SK-N-SH treated with all-trans-retinoic acid at 6 μM for 48 hours (cell line): ENCODE results near the gene AACS.

Source experiments
- ATAC-seq: fragments of 200-7000 bp; cut with Tn5 transposase; 3 replicates; pipeline ENCODE4 v1.9.1; 2020; ENCODE audit warnings: mild to moderate bottlenecking, moderate library complexity
- ARNTL ChIP-seq: fragments of 450-650 bp; formaldehyde crosslinking; IDR thresholded peaks from 2 replicates; pipeline ENCODE4 v1.5.0; 2020; ENCODE audit warnings: low read depth, mild to moderate bottlenecking, moderate library complexity, borderline replicate concordance
- BACH2 ChIP-seq: fragments of 250-450 bp; sonication (Bioruptor Pico); IDR thresholded peaks from 2 replicates; pipeline ENCODE4 v1.9.0; 2021; ENCODE audit warnings: mild to moderate bottlenecking, borderline replicate concordance
- CREB5 ChIP-seq: fragments of 250-450 bp; sonication (Bioruptor Pico); IDR thresholded peaks from 2 replicates; pipeline ENCODE4 v1.5.1; 2020; ENCODE audit warnings: low read depth, mild to moderate bottlenecking, moderate library complexity
- CSDC2 ChIP-seq: fragments of 250-450 bp; sonication (Bioruptor Pico); IDR thresholded peaks from 2 replicates; pipeline ENCODE4 v1.5.0; 2020; ENCODE audit warnings: mild to moderate bottlenecking, moderate library complexity
- GLIS3 ChIP-seq: fragments of 250-450 bp; sonication (Bioruptor Pico); IDR thresholded peaks from 2 replicates; pipeline ENCODE4 v1.5.0; 2020; ENCODE audit warnings: mild to moderate bottlenecking, moderate library complexity
- ISL1 ChIP-seq: fragments of 250-450 bp; sonication (Bioruptor Pico); IDR thresholded peaks from 2 replicates; pipeline ENCODE4 v2.1.2; 2022; ENCODE audit warnings: mild to moderate bottlenecking, moderate library complexity
- PPARA ChIP-seq: fragments of 250-450 bp; sonication (Bioruptor Pico); IDR thresholded peaks from 2 replicates; pipeline ENCODE4 v1.5.0; 2020; ENCODE audit warnings: mild to moderate bottlenecking, borderline replicate concordance
- RARB ChIP-seq: fragments of 250-450 bp; sonication (Bioruptor Pico); IDR thresholded peaks from 2 replicates; pipeline ENCODE4 v1.8.0; 2021; ENCODE audit warnings: mild to moderate bottlenecking, moderate library complexity
- SNAI2 ChIP-seq: fragments of 250-450 bp; sonication (Bioruptor Pico); IDR thresholded peaks from 2 replicates; pipeline ENCODE4 v1.5.0; 2020; ENCODE audit warnings: mild to moderate bottlenecking, moderate library complexity
- TCF4 ChIP-seq: fragments of 250-450 bp; sonication (Bioruptor Pico); IDR thresholded peaks from 2 replicates; pipeline ENCODE4 v1.8.0; 2021; ENCODE audit warnings: mild to moderate bottlenecking, moderate library complexity, borderline replicate concordance
- TOX ChIP-seq: fragments of 250-450 bp; sonication (Bioruptor Pico); IDR thresholded peaks from 2 replicates; pipeline ENCODE4 v1.8.0; 2021; ENCODE audit warnings: mild to moderate bottlenecking, moderate library complexity, borderline replicate concordance
- ZFP3 ChIP-seq: fragments of 250-450 bp; sonication (Bioruptor Pico); IDR thresholded peaks from 2 replicates; pipeline ENCODE4 v1.5.0; 2020; ENCODE audit warnings: mild to moderate bottlenecking, moderate library complexity
- ZNF70 ChIP-seq: fragments of 450-650 bp; formaldehyde crosslinking; IDR thresholded peaks from 2 replicates; pipeline ENCODE4 v1.5.0; 2020; ENCODE audit warnings: mild to moderate bottlenecking, moderate library complexity
- ZNF8 ChIP-seq: fragments of 450-650 bp; formaldehyde crosslinking; IDR thresholded peaks from 2 replicates; pipeline ENCODE4 v1.5.0; 2020; ENCODE audit warnings: mild to moderate bottlenecking, moderate library complexity
- TF ChIP-seq, protein P1 (sequence below): fragments of 250-450 bp; sonication (Bioruptor Pico); IDR thresholded peaks from 2 replicates; pipeline ENCODE4 v1.5.0; 2020; ENCODE audit warnings: mild to moderate bottlenecking, moderate library complexity
- TF ChIP-seq, protein P2 (sequence below): fragments of 250-450 bp; sonication (Bioruptor Pico); IDR thresholded peaks from 2 replicates; pipeline ENCODE4 v1.8.0; 2021; ENCODE audit warnings: low read depth, mild to moderate bottlenecking, moderate library complexity, borderline replicate concordance
- TF ChIP-seq, protein P3 (sequence below): fragments of 250-450 bp; sonication (Bioruptor Pico); IDR thresholded peaks from 2 replicates; pipeline ENCODE4 v1.5.1; 2021; ENCODE audit warnings: mild to moderate bottlenecking, moderate library complexity

Gene AACS

DNA sequence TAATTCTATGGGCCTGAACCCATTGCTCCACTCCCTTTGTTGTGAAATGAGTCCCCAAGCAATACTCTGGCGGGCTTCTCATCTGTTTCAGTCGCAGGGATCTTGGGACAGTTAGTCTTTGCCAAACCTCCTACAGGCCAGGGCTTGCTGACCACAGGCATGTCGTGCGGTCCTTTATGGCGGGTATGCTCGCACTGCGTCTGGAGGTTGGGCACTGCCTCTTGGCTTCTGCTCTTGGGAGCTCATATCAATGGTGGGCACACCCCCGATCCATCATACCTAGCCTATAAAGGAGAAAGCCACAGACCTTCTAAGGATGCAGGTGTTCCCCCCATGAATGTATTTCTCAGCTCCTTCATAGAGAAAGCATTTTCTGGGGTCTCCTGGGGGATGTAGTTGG lies 99.3 kb downstream of the AACS start:
- ATAC-seq: no peak
- no peak for TF ChIP-seq GLIS3 (CRISPR knock-in tag)

- TF ChIP-seq CSDC2 (CRISPR knock-in tag): no peak
- ATAC-seq: no peak
These were observed 100.8 kb downstream of the AACS start for GRCh38 chr12:125166041-125166440.

DNA sequence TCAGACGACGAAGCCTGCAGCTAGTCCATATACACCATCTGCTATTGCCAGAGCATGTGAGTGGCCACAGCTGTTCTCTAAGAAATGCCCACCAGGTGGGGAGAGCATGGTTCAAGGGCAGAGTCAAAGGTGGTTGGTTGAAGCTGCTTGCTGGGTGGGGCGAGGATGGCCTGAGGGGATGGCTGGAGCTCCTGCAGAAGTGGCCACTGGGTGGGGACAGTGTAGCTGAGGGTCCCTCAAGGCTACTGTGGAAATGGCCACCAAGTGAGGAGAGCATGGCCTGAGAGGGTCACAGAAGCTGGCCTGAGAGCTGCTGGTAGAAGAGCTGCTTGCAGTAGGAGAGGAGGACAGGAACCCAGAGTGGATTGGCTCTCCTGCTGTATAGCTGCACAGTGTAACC lies 102.4 kb downstream of the AACS start:
- no peak for ATAC-seq
- TF ChIP-seq ISL1 (CRISPR knock-in tag): no peak
- TF ChIP-seq CREB5 (CRISPR knock-in tag): no peak
- TF ChIP-seq, protein P1, sequence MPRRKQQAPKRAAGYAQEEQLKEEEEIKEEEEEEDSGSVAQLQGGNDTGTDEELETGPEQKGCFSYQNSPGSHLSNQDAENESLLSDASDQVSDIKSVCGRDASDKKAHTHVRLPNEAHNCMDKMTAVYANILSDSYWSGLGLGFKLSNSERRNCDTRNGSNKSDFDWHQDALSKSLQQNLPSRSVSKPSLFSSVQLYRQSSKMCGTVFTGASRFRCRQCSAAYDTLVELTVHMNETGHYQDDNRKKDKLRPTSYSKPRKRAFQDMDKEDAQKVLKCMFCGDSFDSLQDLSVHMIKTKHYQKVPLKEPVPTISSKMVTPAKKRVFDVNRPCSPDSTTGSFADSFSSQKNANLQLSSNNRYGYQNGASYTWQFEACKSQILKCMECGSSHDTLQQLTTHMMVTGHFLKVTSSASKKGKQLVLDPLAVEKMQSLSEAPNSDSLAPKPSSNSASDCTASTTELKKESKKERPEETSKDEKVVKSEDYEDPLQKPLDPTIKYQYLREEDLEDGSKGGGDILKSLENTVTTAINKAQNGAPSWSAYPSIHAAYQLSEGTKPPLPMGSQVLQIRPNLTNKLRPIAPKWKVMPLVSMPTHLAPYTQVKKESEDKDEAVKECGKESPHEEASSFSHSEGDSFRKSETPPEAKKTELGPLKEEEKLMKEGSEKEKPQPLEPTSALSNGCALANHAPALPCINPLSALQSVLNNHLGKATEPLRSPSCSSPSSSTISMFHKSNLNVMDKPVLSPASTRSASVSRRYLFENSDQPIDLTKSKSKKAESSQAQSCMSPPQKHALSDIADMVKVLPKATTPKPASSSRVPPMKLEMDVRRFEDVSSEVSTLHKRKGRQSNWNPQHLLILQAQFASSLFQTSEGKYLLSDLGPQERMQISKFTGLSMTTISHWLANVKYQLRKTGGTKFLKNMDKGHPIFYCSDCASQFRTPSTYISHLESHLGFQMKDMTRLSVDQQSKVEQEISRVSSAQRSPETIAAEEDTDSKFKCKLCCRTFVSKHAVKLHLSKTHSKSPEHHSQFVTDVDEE: no peak

DNA sequence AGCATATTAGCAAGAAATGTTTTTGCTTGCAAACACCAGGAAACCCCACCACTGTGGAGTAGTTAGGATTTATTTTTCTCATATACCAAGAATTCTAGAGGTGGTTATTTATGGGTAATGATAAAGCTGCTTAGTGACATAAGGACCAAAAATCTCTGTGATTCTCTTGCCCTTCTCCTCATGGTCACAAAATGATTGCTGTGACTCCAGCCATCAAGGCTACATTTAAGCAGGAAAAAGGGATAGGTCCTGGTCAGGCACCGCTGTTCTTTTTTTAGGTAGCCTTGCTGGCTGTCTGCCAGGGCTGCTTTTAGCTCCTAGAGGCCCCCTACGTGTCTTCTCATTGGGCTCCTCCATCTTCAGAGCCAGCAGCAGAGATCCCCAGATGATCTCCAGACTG lies 104.2 kb downstream of the AACS start:
- no peak for ATAC-seq
- TF ChIP-seq PPARA (CRISPR knock-in tag) (no peak), SNAI2 (no peak), ZNF70 (no peak), CSDC2 (CRISPR knock-in tag) (no peak), ARNTL (CRISPR knock-in tag) (no peak), ZNF8 (CRISPR knock-in tag) (no peak), CREB5 (CRISPR knock-in tag) (no peak)

GRCh38 chr12:125169870-125170269 lies 104.6 kb downstream of the AACS start:
- ATAC-seq: no peak
- no peak for TF ChIP-seq RARB (CRISPR knock-in tag)
- TF ChIP-seq BACH2 (CRISPR knock-in tag): no peak
- TF ChIP-seq, protein P1: no peak
- TF ChIP-seq ARNTL (CRISPR knock-in tag): no peak
- TF ChIP-seq, protein P2, sequence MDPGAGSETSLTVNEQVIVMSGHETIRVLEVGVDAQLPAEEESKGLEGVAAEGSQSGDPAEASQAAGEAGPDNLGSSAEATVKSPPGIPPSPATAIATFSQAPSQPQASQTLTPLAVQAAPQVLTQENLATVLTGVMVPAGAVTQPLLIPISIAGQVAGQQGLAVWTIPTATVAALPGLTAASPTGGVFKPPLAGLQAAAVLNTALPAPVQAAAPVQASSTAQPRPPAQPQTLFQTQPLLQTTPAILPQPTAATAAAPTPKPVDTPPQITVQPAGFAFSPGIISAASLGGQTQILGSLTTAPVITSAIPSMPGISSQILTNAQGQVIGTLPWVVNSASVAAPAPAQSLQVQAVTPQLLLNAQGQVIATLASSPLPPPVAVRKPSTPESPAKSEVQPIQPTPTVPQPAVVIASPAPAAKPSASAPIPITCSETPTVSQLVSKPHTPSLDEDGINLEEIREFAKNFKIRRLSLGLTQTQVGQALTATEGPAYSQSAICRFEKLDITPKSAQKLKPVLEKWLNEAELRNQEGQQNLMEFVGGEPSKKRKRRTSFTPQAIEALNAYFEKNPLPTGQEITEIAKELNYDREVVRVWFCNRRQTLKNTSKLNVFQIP (CRISPR knock-in tag): no peak

DNA sequence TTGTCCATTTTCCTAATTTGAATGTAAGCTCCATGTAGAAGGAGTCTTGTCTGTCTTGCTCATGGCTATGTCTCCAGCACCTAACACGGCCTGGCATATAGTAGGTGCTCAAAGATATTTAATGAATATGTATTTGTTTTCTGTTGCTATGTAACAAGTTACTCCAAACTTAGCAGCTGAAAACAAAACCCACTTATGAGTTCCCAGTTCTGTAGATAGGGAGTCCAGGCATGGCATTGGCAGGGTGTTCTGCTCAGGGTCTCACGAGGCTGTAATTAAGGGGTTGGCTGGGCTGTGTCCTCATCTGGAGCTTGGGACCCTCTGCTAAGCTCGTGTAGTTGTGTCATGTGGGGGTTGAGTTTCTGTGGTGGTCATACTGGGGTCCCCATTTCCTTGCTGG lies 106.0 kb downstream of the AACS start:
- ATAC-seq: no peak
- no peak for TF ChIP-seq RARB (CRISPR knock-in tag)
- no peak for TF ChIP-seq TCF4 (CRISPR knock-in tag)
- TF ChIP-seq TOX (CRISPR knock-in tag): no peak
- no peak for TF ChIP-seq ZFP3 (CRISPR knock-in tag)
- no peak for TF ChIP-seq ZNF8 (CRISPR knock-in tag)
- TF ChIP-seq ZNF70: no peak
- TF ChIP-seq, protein P3, sequence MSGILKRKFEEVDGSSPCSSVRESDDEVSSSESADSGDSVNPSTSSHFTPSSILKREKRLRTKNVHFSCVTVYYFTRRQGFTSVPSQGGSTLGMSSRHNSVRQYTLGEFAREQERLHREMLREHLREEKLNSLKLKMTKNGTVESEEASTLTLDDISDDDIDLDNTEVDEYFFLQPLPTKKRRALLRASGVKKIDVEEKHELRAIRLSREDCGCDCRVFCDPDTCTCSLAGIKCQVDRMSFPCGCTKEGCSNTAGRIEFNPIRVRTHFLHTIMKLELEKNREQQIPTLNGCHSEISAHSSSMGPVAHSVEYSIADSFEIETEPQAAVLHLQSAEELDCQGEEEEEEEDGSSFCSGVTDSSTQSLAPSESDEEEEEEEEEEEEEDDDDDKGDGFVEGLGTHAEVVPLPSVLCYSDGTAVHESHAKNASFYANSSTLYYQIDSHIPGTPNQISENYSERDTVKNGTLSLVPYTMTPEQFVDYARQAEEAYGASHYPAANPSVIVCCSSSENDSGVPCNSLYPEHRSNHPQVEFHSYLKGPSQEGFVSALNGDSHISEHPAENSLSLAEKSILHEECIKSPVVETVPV (CRISPR knock-in tag): no peak
- TF ChIP-seq, protein P1: no peak
- TF ChIP-seq, all 23 proteins: peak for 0
